ENCODE data around the gene TMPRSS2. TPM values are rescaled to one million over a fixed set of nuclear protein-coding genes. Genes with fewer than 3 reads are reported as not detected.

TMPRSS2 gene
- total RNA-seq, 1 donor from 2014 or later: not detected

GRCh38 chr21:41481191-41481590 is 26.8 kb downstream of the TMPRSS2 start:
- DNase-seq: no peak
- H3K9me3 ChIP-seq (replicated peaks): no peaks in the 10 kb centered on the region
- H3K27ac ChIP-seq (replicated peaks): no peak overlapping the region
- intact Hi-C loops (cut with micrococcal nuclease): no loop called here
- H3K4me3 ChIP-seq: no peak overlapping the region
- peaks cover 66% of the 10 kb centered on the region for H3K27me3 ChIP-seq (ENCODE audit: low read depth)
- no peak for TF ChIP-seq CTCF (IDR thresholded peaks at IDR 0.05; ENCODE audit: borderline replicate concordance)
- H3K36me3 ChIP-seq: no peaks in the 10 kb centered on the region
- H3K4me1 ChIP-seq: no peaks in the 10 kb centered on the region

GRCh38 chr21:41480086-41480690 is 27.8 kb downstream of the TMPRSS2 start:
- Histone ChIP-seq H3K9me3 (replicated peaks) (no peaks in the 10 kb centered on the region), H3K27me3 (ENCODE audit: low read depth) (peaks cover 72% of the 10 kb centered on the region), H3K4me3 (no peak overlapping the region), H3K36me3 (no peaks in the 10 kb centered on the region), H3K27ac (replicated peaks) (no peak overlapping the region), H3K4me1 (no peaks in the 10 kb centered on the region)
- no peak for DNase-seq
- no peak for TF ChIP-seq CTCF (IDR thresholded peaks at IDR 0.05; ENCODE audit: borderline replicate concordance)
- intact Hi-C loops (cut with micrococcal nuclease): no loop called here

GRCh38 chr21:41479686-41480085 is 28.3 kb downstream of the TMPRSS2 start:
- Histone ChIP-seq H3K4me1 (no peaks in the 10 kb centered on the region), H3K9me3 (replicated peaks) (no peaks in the 10 kb centered on the region), H3K27me3 (ENCODE audit: low read depth) (peaks cover 72% of the 10 kb centered on the region), H3K36me3 (no peaks in the 10 kb centered on the region), H3K4me3 (no peak overlapping the region), H3K27ac (replicated peaks) (no peak overlapping the region)
- TF ChIP-seq CTCF (IDR thresholded peaks at IDR 0.05; ENCODE audit: borderline replicate concordance): no peak
- DNase-seq: no peak
- intact Hi-C loops (cut with micrococcal nuclease): no loop called here

- no peaks in the 10 kb centered on the region for H3K4me1 ChIP-seq
- H3K36me3 ChIP-seq: no peaks in the 10 kb centered on the region
- no peak for DNase-seq
- intact Hi-C loops (cut with micrococcal nuclease): no loop called here
- H3K27me3 ChIP-seq (ENCODE audit: low read depth): peaks cover 62% of the 10 kb centered on the region
- no peak overlapping the region for H3K4me3 ChIP-seq
- no peak for TF ChIP-seq CTCF (IDR thresholded peaks at IDR 0.05; ENCODE audit: borderline replicate concordance)
- H3K9me3 ChIP-seq (replicated peaks): no peaks in the 10 kb centered on the region
- no peak overlapping the region for H3K27ac ChIP-seq (replicated peaks)
Measured at GRCh38 chr21:41478319-41479177, 29.4 kb downstream of the TMPRSS2 start.

GRCh38 chr21:41477641-41478318 is 30.2 kb downstream of the TMPRSS2 start:
- H3K27me3 ChIP-seq (ENCODE audit: low read depth): peaks cover 69% of the 10 kb centered on the region
- no peak overlapping the region for H3K27ac ChIP-seq (replicated peaks)
- intact Hi-C loops (cut with micrococcal nuclease): no loop called here
- no peak for TF ChIP-seq CTCF (IDR thresholded peaks at IDR 0.05; ENCODE audit: borderline replicate concordance)
- H3K4me3 ChIP-seq: no peak overlapping the region
- H3K4me1 ChIP-seq: no peaks in the 10 kb centered on the region
- H3K36me3 ChIP-seq: no peaks in the 10 kb centered on the region
- DNase-seq: no peak
- H3K9me3 ChIP-seq (replicated peaks): no peaks in the 10 kb centered on the region

Measured in left ventricle myocardium inferior (tissue), 1 donor.